GM20431 (cell line): ENCODE results near the gene E2F4.

Experiments used
- in situ Hi-C: fragments of 300-500 bp; cut with MseI, MboI; formaldehyde crosslinking; loops from one replicate; pipeline ENCODE4 v1.15.0; 2020; ENCODE audit warnings: low sequenced_read_pairs; ENCODE audit not compliant: unreplicated experiment

The E2F4 gene

DNA sequence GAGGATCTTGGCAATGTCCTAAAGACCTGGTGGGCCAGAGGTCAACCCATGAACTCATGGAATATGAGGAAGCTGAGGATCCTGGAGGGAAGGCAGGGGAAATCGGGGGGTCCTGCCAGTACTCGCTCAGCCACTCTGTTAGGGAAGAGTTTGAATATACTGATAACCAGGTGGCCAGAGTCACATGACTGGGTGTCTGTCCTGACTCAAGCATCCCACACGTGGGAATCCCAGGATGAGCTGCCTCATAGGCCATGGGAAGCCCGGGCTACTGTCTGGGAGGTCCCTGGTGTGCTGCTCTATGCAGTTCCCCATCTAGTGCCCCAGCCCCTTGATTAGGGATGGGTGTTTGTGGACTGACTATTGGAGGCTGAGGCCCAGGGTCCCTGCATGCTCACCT, 3.6 kb upstream of the E2F4 start:
- in situ Hi-C loops: no loop called here

DNA sequence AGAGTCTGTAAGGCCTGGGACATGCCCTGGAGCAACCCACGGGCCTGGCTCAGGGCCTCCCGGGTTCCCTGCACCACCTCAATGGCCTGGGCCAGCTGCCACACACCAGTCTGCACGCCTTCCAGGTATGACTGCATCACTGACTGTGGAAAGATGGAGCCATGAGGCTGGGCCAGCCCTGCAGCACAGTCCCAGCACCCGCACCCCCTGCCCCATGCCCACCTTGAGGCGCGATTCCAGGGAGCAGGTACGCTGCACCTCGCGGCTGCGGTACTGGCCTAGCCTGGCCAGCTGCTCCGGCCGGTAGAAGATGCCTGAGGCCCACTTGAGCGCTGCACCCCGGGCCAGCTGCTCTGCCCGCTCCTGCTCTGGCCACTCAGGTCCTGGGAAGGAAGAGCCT, 3.2 kb upstream of the E2F4 start:
- in situ Hi-C loops: no loop called here

DNA sequence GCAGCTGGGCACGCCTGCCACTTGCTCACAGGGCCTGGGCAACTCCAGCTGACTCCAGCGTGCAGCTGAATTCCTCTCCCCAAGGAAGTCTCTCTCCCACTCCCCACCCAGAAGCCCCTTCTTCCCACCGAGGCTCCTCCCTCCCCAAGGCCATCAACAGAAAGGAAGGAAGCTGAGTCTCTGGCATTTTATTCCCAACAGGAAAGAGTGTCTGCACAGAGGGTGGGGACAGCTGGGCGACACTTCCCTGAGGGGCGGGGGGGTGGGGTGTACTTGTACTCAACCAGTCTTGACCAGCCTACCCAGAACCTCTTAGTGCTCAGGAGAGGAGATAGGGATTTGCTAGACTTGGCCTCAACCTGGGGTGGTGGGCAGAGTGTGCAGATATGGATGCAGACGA, 1.9 kb upstream of the E2F4 start, which contains the start of gene EXOC3L1:
EXOC3L1 (minus strand) TSS at position 96 of the 400 bp plus-strand sequence. CDS start 460 bp downstream, outside the sequence.
- in situ Hi-C loops: no loop called here

DNA sequence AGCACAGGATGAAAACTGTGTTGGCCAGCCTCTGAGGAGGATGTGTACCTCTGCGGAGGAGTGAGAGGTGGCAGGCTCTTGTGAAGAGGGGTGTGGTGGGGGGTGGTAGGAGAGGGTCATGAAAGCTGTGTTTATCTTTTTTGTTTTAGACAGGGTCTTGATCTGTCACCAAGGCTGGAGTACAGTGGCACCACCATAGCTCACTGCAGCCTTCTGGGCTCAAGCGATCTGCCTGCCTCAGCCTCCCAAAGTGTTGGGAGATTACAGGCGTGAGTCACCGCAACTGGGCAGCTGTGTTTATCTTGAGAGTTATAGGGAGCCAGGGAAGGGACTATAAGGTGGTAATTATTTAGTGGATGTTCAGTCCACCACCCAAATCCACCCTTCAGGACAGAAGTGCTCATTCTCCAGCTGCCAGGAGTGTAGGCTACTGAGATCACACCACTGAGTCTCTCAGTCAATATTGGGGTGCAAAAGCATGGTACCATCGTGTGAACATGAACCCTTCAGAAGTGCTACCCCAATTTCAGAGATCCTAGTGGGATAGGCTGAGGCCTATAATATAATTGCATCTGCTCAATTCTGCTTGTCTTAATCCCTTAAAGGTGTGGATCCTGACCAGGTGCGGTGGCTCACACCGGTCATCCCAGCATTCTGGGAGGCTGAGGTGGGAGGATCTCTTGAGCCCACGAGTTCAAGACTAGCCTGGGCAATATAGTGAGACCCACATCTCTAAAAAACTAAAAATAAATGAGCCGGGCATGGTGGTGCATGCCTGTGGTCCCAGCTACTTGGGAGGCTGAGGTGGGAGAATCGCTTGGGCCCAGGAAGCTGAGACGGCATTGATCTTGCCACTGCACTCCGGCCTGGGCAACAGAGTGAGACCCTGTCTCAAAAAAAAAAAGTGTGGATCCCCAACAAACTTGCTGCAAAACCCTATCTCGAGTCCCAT, 1.2 kb upstream of the E2F4 start:
- in situ Hi-C loops: no loop called here

DNA sequence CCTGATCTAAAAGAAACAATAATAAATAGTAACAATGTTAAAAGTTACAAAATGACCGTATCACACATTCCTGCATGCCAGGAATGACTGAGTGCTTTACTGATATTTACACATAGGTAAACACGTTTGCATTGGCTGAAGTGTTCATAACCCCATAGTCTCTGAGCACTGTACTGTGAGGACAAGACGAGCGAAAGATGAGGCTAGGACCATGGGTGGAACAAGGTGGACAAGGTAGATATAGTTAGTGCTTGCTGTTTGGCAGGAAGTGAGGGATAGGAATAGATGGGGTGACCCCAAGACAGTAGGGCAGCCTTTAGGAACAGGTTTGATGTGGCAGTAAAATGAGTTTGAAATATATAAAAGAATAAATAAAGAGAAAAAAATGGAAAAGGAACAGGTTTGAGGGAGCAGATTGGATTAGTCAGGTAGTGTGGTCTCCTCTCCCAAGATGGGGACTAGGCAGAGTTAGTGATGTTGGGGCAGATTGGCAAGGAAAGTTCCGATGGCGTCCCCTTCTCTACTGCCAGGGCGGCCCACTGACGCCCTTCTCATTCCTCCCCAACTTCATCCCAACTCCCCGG, 452 bp upstream of the E2F4 start:
- in situ Hi-C loops: no loop called here

DNA sequence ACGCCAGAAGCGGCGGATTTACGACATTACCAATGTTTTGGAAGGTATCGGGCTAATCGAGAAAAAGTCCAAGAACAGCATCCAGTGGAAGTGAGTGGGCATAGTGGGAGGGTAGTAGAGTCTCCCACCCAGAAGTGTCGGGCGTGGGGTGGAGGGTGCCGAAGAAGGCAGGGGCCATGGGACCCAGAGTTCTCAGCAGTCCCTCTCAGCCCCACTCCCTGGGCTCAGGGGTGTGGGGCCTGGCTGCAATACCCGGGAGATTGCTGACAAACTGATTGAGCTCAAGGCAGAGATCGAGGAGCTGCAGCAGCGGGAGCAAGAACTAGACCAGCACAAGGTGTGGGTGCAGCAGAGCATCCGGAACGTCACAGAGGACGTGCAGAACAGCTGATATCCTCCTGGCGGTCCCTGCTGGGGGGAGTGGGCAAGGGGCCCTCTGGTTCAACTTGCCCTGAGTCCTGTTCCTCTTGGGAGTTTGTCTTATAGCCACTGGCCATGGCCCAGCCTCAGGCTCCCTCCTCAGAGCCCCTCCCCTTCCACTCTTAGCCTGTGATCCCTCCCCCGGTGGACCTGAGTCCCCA, 916 bp downstream of the E2F4 start:
- in situ Hi-C loops: no loop called here

DNA sequence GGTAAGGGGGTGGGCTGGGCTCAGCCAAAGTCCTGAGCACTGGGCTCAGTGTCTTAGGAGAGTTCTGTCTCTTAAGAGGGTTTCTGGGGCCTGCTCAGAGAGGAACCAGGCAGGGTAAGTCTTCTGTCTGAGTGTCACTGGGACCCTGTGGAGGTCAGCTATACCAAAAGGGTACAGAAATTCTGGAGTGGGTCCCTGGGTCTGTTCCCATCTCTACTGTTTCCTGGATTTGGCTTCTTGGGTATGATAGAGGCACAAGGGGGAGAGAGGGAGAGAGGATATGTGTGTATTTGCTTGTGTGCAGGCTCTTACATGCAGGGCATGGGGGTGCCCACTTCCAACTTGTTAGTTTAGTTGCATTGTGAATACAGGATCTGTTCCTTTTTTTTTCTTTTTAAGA, 1.6 kb downstream of the E2F4 start:
- in situ Hi-C loops: no loop called here

DNA sequence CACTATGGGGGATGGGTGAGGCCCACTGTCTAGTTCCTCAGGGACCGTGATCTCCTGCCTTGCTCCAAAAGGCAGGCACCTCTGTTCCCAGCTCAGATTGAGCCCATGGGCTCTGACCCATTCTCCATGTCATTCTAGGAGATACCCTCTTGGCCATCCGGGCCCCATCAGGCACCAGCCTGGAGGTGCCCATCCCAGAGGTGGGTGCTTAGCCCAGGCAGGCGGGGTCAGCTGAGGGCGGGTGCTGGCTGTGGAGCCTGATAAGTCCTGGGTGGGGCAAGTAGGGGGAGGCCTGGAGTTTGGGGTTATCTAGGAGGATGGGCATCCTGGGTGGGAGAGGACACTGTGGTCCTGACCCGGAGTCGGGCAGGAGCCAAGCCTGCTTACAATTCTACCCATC, 2.3 kb downstream of the E2F4 start:
- in situ Hi-C loops: no loop called here

DNA sequence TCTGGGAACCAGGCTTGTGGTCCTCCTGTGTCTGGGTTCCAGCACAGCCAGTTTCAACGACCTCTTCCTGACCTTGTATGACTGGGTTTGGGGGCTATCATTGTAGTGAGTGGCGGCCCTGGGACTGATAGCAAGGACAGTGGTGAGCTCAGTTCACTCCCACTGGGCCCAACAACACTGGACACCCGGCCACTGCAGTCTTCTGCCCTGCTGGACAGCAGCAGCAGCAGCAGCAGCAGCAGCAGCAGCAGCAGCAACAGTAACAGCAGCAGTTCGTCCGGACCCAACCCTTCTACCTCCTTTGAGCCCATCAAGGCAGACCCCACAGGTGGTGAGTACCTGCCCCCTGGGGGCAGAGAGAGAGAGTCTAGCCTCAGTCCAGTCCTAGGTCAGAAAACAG, 3.7 kb downstream of the E2F4 start:
- in situ Hi-C loops: no loop called here

DNA sequence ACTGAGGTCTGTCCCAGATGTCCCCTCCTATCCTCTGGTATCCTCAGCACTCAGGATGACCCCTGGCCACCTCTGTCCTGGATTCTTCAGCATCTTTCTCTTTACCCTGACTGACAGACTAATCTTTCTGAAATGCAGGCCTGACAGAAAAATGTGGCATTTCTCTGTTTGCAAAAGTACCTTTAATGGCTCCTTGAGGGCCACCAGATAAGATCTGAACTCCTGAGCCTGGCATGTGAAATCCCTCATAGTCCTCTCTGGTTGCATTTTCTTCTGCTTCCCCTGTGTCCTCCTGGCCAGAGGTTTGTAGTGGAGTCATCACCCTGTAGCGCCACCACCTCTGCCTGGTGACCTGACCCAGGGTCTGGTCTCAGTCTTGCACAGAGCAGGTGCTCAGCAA, 4.9 kb downstream of the E2F4 start:
- in situ Hi-C loops: no loop called here

DNA sequence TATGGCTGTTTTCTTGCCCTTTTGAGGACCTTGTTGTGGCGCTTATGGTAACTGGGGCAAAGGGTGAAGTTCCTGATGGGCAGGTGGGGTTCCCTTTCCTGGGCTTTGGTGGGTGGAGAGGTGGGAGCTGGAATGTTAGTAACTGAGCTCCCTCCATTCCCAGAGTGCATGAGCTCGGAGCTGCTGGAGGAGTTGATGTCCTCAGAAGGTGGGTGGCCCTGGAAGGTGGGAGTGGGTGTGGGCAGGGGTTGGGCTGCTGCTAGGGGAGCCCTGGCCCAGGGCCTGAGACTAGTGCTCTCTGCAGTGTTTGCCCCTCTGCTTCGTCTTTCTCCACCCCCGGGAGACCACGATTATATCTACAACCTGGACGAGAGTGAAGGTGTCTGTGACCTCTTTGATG, 5.7 kb downstream of the E2F4 start:
- in situ Hi-C loops: no loop called here

DNA sequence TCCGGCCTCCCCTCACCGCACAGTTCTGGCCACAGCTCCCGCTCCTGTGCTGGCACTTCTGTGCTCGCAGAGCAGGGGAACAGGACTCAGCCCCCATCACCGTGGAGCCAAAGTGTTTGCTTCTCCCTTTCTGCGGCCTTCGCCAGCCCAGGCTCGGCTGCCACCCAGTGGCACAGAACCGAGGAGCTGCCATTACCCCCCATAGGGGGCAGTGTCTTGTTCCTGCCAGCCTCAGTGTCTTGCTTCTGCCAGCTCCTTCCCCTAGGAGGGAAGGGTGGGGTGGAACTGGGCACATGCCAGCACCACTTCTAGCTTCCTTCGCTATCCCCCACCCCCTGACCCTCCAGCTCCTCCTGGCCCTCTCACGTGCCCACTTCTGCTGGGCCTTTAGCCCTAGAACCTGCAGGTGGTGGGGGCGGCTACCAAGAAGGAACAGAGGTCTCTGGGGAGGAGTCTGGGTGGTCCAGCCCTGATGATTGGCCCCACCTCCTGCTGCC, 6.3 kb downstream of the E2F4 start:
- in situ Hi-C loops: no loop called here

DNA sequence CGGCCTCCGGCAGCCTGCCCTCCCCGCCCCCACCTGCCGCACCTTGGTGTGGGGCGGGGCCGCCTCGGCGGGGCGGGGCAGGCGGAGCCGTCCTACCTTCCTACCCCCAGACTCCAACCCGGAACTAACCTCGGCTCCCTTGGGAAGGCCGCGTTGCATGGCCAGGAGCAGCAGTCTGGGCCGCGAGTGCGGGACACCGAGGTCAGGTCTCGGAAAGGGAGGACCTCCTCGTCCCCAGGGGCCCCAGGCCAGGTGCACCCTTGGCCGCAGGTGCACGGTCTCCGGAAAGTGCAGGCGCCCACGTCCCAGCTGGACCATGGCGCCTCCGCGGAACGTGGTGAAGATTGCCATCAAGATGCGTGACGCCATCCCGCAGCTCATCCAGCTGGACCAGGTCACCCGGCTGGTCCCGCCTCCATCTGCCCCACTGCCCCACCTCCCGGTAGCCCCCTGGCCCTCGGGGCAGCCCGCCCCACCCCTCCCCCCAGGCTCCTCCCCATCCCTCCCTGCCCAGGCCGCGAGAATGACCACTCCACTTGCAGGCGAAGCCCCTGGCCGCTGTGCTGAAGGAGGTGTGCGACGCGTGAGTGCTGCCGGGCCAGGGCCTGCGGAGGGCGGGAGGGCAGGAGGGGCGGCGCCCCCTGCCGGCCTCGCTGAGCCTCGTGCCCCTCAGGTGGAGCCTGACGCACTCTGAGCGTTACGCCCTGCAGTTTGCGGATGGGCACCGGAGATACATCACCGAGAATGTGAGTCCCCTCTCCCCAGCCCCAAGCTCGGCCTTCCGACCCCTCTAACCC, 7.3 kb downstream of the E2F4 start, which contains the start of gene ELMO3:
ELMO3 (plus strand) TSS at position 121 of the 797 bp plus-strand sequence; CDS start at position 317, 196 bp downstream.
- in situ Hi-C loops: no loop called here

DNA sequence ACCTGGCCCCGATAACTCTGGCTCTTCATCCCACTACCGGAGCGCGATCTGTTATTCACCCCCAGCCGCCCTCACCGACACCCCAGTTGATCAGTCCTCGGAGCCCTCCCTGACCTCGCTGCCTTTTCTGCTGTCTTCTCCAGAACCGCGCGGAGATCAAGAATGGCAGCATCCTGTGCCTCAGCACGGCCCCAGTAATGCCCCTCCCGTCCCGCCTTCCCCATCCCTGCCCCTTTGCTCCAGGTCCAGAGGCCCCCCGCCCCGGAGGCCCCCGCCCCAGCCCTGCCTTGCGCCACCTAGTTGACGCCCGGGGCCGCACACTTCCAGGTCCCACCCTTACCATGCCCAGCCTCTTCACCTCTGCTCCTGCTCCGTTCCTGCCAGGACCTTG, 7.8 kb downstream of the E2F4 start:
- in situ Hi-C loops: no loop called here

DNA sequence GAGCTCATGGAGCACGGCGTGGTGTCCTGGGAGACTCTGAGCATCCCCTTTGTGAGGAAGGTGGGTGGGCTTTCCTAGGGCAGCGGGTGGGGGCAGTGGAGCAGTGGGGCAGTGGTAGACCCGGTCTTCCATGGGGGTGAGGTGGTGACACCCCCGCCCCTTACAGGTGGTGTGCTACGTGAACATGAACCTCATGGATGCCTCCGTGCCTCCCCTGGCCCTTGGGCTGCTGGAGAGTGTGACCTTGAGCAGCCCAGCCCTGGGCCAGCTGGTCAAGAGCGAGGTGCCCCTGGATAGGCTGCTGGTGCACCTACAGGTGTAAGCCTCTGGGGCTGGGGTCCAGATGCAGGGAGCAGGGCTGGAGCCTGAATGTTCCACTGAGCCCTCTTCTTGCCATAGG, 8.5 kb downstream of the E2F4 start:
- in situ Hi-C loops: no loop called here

DNA sequence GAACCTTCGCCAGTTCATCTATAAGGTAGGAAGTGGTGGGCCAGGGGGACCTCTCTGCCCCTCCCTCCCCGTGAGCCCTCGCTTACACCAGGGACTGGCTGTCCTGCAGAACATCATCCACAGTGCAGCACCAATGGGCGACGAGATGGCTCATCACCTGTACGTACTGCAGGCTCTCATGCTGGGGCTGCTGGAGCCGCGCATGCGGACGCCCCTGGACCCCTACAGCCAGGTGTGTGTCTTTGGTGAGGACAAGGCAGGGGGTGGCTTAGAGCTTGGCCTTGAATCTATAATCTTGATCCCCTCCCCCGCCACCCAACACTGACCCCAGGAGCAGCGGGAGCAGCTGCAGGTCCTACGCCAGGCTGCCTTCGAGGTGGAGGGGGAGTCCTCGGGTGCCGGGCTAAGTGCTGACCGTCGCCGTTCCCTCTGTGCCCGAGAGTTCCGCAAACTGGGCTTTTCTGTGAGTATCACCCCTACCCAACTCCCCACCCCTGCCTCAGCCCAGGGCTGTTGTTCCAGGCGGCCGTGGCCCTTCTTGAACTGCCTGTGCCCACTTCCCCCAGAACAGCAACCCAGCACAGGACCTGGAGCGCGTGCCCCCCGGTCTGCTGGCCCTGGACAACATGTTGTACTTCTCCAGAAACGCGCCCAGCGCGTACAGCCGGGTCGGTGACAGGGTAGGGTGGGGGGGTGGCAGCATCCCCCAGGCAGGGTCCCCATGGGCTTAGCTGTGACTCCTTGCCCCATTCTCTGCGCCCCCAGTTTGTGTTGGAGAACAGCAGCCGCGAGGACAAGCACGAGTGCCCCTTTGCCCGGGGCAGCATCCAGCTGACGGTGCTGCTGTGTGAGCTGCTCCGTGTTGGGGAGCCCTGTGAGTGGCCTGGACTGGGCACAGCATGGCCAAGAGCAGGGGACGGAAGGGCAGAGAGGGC, 9.7 kb downstream of the E2F4 start:
- in situ Hi-C loops: no loop called here

DNA sequence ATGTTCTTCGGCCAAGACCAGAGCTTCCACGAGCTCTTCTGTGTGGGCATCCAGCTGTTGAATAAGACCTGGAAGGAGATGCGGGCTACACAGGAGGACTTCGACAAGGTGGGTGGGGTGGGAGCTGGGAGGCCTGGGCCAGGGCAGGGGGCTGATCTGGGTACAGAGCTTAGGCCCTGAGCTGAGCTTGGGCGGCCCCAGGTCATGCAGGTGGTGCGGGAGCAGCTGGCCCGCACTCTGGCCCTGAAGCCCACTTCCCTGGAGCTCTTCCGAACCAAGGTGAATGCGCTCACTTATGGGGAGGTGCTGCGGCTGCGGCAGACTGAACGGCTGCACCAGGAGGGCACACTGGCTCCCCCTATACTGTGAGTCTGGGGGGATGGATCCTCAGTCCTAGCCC, 10.5 kb downstream of the E2F4 start:
- in situ Hi-C loops: no loop called here

DNA sequence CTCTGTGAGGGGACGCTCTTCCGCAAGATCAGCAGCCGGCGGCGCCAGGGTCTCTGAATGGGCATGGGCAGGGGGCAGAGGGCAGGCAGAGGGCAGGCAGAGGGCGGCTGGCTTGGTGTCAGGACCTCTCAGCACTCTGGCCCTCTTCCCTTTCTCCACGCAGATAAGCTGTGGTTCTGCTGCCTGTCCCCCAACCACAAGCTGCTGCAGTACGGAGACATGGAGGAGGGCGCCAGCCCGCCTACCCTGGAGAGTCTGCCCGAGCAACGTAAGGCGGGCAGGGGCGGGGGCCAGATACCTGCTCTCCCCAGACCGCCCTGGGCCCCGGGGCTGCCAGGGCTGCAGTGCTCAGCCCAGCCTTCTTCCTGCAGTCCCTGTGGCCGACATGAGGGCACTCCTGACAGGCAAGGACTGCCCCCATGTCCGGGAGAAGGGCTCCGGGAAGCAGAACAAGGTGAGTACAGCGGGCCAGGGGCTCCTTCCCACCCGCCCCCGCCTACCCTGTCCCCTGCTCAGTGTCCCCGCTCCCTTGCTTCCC, 11.1 kb downstream of the E2F4 start:
- in situ Hi-C loops: no loop called here

DNA sequence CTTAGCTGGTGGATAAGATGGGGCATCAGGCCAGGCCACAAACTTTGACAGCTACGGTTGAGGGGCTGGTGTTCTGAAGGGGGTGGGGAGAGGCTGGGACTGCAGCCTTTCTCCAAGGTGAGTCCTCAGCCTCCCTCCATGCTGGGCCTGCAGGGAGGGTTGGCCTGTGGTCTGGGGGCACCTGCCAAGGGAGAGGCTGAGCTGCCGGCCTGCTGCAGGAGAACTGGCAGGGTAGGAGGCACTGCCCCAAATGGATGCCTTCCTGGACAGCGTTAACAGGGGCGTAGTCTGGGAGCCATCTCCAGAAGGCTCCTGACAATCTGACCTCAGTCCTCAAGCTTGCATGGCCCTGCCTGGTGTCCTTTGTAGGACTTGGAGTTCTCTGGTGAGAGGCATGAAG, 12.1 kb downstream of the E2F4 start:
- in situ Hi-C loops: no loop called here
